Endothelial cell of umbilical vein (primary cell): ENCODE measurements around the gene PDCD7. TPM values are rescaled to one million over a fixed set of nuclear protein-coding genes. Genes with fewer than 3 reads are reported as not detected.

ENCODE experiments used
- BruUV-seq: library from RNA; stranded (reverse); fragments of 400-500 nt; replicated peaks from 2 replicates; lab custom pipeline; 2021; lab: Mats Ljungman, UMichigan
- CTCF ChIA-PET: fragments of 300-600, 350-600 bp; sonication (Branson Sonifier 250); formaldehyde crosslinking; loops from one replicate; lab custom pipeline; 2021; ENCODE audit warnings: antibody characterized with exemption, inconsistent platforms; lab: Charles Lee
- POLR2A ChIA-PET: fragments of 300-600, 350-600 bp; sonication (Branson Sonifier 250); formaldehyde crosslinking; loops from one replicate; lab custom pipeline; 2021; ENCODE audit warnings: antibody characterized with exemption, inconsistent platforms; lab: Charles Lee
- DNase-seq: peaks from one replicate; pipeline ENCODE4 v3.0.0-alpha.2; 2011; ENCODE audit warnings: low read depth, low spot score
- FAIRE-seq: peaks from 2 replicates; lab custom pipeline; 2011; peaks lifted over from hg19 to GRCh38; lab: Jason Lieb, UNC
- H2AFZ ChIP-seq: 2 replicates; pipeline ENCODE4 v1.6.0; 2012; ENCODE audit warnings: low read depth, low read length, control low read depth, inconsistent platforms
- H3K27ac ChIP-seq: 2 replicates; pipeline ENCODE4 v1.5.1; 2011; ENCODE audit warnings: low read depth, mild to moderate bottlenecking, control low read depth, low read length, moderate library complexity; ENCODE audit not compliant: insufficient read depth
- H3K27me3 ChIP-seq, 2 experiments: 2 replicates each; pipeline versions ENCODE4 v1.6.0 to v1.6.1; 2011; ENCODE audit warnings: low read length in 2 of 2, mixed read lengths in 1 of 2; ENCODE audit not compliant: control insufficient read depth in 2 of 2, insufficient read depth in 2 of 2
- H3K36me3 ChIP-seq, 2 experiments: 2 replicates in 1 of 2; 3 replicates in 1 of 2; pipeline ENCODE4 v1.5.1; 2011; ENCODE audit warnings: low read length in 2 of 2, mild to moderate bottlenecking in 1 of 2, moderate library complexity in 1 of 2; ENCODE audit not compliant: control insufficient read depth in 2 of 2, insufficient read depth in 2 of 2; ENCODE audit errors: extremely low read depth in 1 of 2
- H3K4me1 ChIP-seq: 3 replicates; pipeline ENCODE4 v1.5.1; 2011; ENCODE audit warnings: mild to moderate bottlenecking, low read length; ENCODE audit not compliant: control insufficient read depth, insufficient read depth; ENCODE audit errors: extremely low read depth
- H3K4me2 ChIP-seq: 2 replicates; pipeline ENCODE4 v1.6.1; 2011; ENCODE audit warnings: low read length, control low read depth, mixed read lengths; ENCODE audit not compliant: insufficient read depth
- H3K4me3 ChIP-seq, 3 experiments: fragments of 200-600 bp in 1 of 3; sonication (generic), shearing (Covaris generic) in 1 of 3; replicated peaks in 1 of 3; 2 replicates each; pipeline ENCODE4 v1.5.1; 2011 to 2016; ENCODE audit warnings: control low read depth in 3 of 3, low read length in 3 of 3, mild to moderate bottlenecking in 2 of 3, inconsistent platforms in 1 of 3, low read depth in 1 of 3, moderate library complexity in 1 of 3; ENCODE audit not compliant: insufficient read depth in 1 of 3
- H3K79me2 ChIP-seq: 2 replicates; pipeline ENCODE4 v1.6.0; 2012; ENCODE audit warnings: low read length, inconsistent platforms; ENCODE audit not compliant: control insufficient read depth, insufficient read depth
- H3K9ac ChIP-seq: replicated peaks from 2 replicates; pipeline ENCODE3; 2011; ENCODE audit warnings: low read length, control low read depth; ENCODE audit not compliant: insufficient read depth; ENCODE audit errors: extremely low read depth
- H3K9me1 ChIP-seq: replicated peaks from 3 replicates; pipeline ENCODE4 v1.6.0; 2011; ENCODE audit warnings: mild to moderate bottlenecking, low read length; ENCODE audit not compliant: control insufficient read depth, insufficient read depth; ENCODE audit errors: extremely low read depth
- H3K9me3 ChIP-seq: replicated peaks from 2 replicates; pipeline ENCODE4 v1.5.1; 2012; ENCODE audit warnings: low read length, inconsistent platforms; ENCODE audit not compliant: control insufficient read depth, insufficient read depth
- H4K20me1 ChIP-seq: replicated peaks from 2 replicates; pipeline ENCODE3; 2011; ENCODE audit warnings: mild to moderate bottlenecking, low read length; ENCODE audit not compliant: control insufficient read depth, insufficient read depth; ENCODE audit errors: extremely low read depth
- CTCF ChIP-seq, 2 donors: IDR thresholded peaks; 1 replicate in 1 of 2; 2 replicates in 1 of 2; pipeline ENCODE4 v1.5.1; 2011; ENCODE audit warnings: low read length in 2 of 2, mild to moderate bottlenecking in 2 of 2, moderate library complexity in 2 of 2, control low read depth in 1 of 2, inconsistent platforms in 1 of 2, low read depth in 1 of 2; ENCODE audit not compliant: insufficient read depth in 1 of 2; ENCODE audit errors: extremely low read depth in 1 of 2
- EZH2 ChIP-seq: IDR thresholded peaks from 2 replicates; pipeline ENCODE4 v1.6.1; 2012; ENCODE audit warnings: borderline replicate concordance, low read depth, mild to moderate bottlenecking, moderate library complexity, low read length, inconsistent platforms; ENCODE audit not compliant: severe bottlenecking
- FOS ChIP-seq: IDR thresholded peaks from 2 replicates; pipeline ENCODE4 v1.6.1; 2011; ENCODE audit warnings: mild to moderate bottlenecking, low read length, moderate library complexity, borderline replicate concordance; ENCODE audit not compliant: insufficient read depth
- GATA2 ChIP-seq: IDR thresholded peaks from 2 replicates; pipeline ENCODE4 v1.7.0; 2011; ENCODE audit warnings: low read depth, mild to moderate bottlenecking, moderate library complexity, mixed read lengths, low read length; ENCODE audit not compliant: insufficient read length, insufficient read depth
- JUN ChIP-seq: IDR thresholded peaks from 2 replicates; pipeline ENCODE4 v1.6.1; 2011; ENCODE audit warnings: borderline replicate concordance, low read depth; ENCODE audit not compliant: insufficient read length, insufficient read depth
- MYC ChIP-seq: IDR thresholded peaks from one replicate; pipeline ENCODE4 v1.6.1; 2011; ENCODE audit warnings: mild to moderate bottlenecking, low read depth, low read length
- POLR2A ChIP-seq: IDR thresholded peaks from 2 replicates; pipeline ENCODE4 v1.6.1; 2012; ENCODE audit warnings: low read depth, mild to moderate bottlenecking, control low read depth, low read length
- POLR2AphosphoS5 ChIP-seq: IDR thresholded peaks from 2 replicates; pipeline ENCODE4 v1.6.1; 2012; ENCODE audit warnings: low read depth, mild to moderate bottlenecking, control low read depth, low read length, moderate library complexity; ENCODE audit not compliant: insufficient read depth
- dilution Hi-C: fragments of 300-500 bp; cut with MboI; formaldehyde crosslinking; loops from one replicate; pipeline ENCODE4 v1.15.0; 2019; ENCODE audit warnings: low sequenced_read_pairs; ENCODE audit not compliant: extremely low pct_ligation_motif_present
- intact Hi-C: fragments of 100-400 bp; cut with micrococcal nuclease; formaldehyde crosslinking; loops from one replicate; pipeline ENCODE4 v1.10.0; 2022
- polyA plus RNA-seq, 4 experiments: library from polyadenylated mRNA; depleted of rRNA in 3 of 4; stranded (reverse) in 3 of 4; unstranded in 1 of 4; fragments of >200 nt; gene quantifications; 2 replicates each; pipeline versions ENCODE4 v1.2.1 to v1.2.3, GENCODE V29; 2011 to 2012; ENCODE audit warnings: missing spikeins in 1 of 4
- total RNA-seq: library from RNA; stranded (reverse); gene quantifications from 2 replicates; pipeline ENCODE4 v1.2.3, GENCODE V29; 2021
- TF ChIP-seq, protein P1 (sequence below): IDR thresholded peaks from 2 replicates; pipeline ENCODE4 v1.6.1; 2011; ENCODE audit not compliant: insufficient read depth, insufficient read length

Gene PDCD7
- total and polyA plus RNA-seq, 2 donors (not counting 3 experiments of a cell fraction or from before 2014, with no cell fraction given), result 12.1 to 19.5 TPM

DNA sequence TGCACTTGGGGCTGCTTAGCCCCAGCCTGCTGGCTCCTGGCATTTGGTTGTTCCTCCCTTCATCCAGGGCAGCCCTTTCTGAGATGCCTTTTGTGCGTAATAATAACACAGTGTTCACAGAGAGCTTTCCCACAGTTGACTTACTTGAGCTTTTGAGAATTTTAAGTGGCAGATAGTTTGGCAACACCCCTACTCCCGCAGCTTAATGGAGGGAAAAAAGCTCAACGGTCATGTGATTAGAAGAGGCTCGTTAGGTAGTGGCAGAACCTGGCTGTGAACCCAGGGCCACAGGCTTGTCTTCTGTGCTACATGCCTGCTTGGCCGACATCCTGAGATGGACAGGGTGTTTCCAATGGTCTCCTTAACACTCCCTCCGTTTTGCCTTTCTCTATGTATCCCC lies 52.3 kb downstream of the PDCD7 start:
- H3K79me2 ChIP-seq, result no peaks in the 10 kb centered on the region
- DNase-seq (no peak), FAIRE-seq (no peak)
- no peak overlapping the region for H2AFZ ChIP-seq
- H3K27ac ChIP-seq, result no peak overlapping the region
- H4K20me1 ChIP-seq, result no peaks in the 10 kb centered on the region
- CTCF ChIA-PET, result interaction anchor here (0.7 to 8.8 kb wide), 4 partner anchors 13 to 47 kb away, joined by 3 to 64 read pairs (median 20); partner anchors contain the start of gene RASL12
- H3K9me3 ChIP-seq, result no peaks in the 10 kb centered on the region
- POLR2A ChIA-PET, result no interaction called here
- no peaks in the 10 kb centered on the region for H3K36me3 ChIP-seq
- no TSS peak for BruUV-seq
- peaks cover 49 to 51% of the 10 kb centered on the region in 2 experiments for H3K27me3 ChIP-seq
- no peaks in the 10 kb centered on the region for H3K9me1 ChIP-seq
- H3K4me3 ChIP-seq, result no peak overlapping the region
- intact Hi-C loops (no loop called here), dilution Hi-C loops (no loop called here)
- no peak overlapping the region for H3K9ac ChIP-seq
- no peaks in the 10 kb centered on the region for H3K4me1 ChIP-seq
- H3K4me2 ChIP-seq, result no peak overlapping the region
- TF ChIP-seq MYC (no peak), EZH2 (no peak), POLR2A (no peak), CTCF (IDR thresholded peaks at IDR 0.05; ENCODE audit: extremely low read depth in 1 of 2, insufficient read depth in 1 of 2, low read depth in 1 of 2, low read length in 2 of 2) (no peak), POLR2AphosphoS5 (no peak), GATA2 (no peak), FOS (no peak), JUN (no peak)
- TF ChIP-seq, protein P1, sequence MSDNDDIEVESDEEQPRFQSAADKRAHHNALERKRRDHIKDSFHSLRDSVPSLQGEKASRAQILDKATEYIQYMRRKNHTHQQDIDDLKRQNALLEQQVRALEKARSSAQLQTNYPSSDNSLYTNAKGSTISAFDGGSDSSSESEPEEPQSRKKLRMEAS, result no peak
